ENCODE data around the gene TRIM49D1. TPM values are rescaled to one million over a fixed set of nuclear protein-coding genes. Genes with fewer than 3 reads are reported as not detected.
"Not testable (repeated sequence)": the region's sequence is repeated elsewhere in the genome, so short reads cannot be mapped to it uniquely, and the experiment has no call there.

Gene TRIM49D1
- not detected in 2 replicates for total RNA-seq
- long read RNA-seq: 0 reads

DNA sequence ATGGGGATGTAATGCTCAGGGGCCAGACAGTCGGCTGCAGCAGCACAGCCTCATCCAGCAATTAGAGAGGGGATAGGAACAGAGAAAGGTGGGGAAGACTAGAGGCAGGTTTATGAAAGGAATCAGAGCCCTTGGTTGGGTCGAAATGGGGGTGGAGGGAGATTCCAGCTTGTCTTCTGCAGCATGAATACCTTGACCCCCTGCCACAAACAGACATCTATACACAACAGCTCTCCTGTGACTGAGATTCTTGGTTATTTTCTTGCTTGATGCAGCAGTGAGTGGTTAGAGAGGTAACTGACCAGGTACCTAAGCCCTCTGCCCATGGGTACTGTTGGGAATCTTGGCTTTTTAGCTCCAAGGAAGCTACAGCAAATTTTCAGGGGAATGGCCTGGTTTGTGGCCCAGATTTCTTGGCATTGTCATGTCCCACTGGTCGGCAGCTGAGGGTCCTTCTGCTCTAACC lies at the start of gene TRIM49D1:
Gene TRIM49D1 (minus strand): TSS at position 51 of the 466 bp plus-strand sequence. CDS start 4,535 bp downstream, outside the sequence.
- Mint-ChIP-seq H3K36me3 (ENCODE audit: unreplicated experiment) (no peaks in the 10 kb centered on the region), H3K4me1 (ENCODE audit: unreplicated experiment) (no peaks in the 10 kb centered on the region), H3K9me3 (ENCODE audit: unreplicated experiment) (no peaks in the 10 kb centered on the region), H3K4me3 (ENCODE audit: unreplicated experiment) (no peak within 1 kb of the TSS), H3K27ac (ENCODE audit: unreplicated experiment) (no peak within 1 kb of the TSS), H3K27me3 (ENCODE audit: unreplicated experiment) (no peaks in the 10 kb centered on the region)
- peak; percentile 30 for DNase-seq (ENCODE audit: extremely low spot score, unreplicated experiment)
- TF ChIP-seq, protein P1, sequence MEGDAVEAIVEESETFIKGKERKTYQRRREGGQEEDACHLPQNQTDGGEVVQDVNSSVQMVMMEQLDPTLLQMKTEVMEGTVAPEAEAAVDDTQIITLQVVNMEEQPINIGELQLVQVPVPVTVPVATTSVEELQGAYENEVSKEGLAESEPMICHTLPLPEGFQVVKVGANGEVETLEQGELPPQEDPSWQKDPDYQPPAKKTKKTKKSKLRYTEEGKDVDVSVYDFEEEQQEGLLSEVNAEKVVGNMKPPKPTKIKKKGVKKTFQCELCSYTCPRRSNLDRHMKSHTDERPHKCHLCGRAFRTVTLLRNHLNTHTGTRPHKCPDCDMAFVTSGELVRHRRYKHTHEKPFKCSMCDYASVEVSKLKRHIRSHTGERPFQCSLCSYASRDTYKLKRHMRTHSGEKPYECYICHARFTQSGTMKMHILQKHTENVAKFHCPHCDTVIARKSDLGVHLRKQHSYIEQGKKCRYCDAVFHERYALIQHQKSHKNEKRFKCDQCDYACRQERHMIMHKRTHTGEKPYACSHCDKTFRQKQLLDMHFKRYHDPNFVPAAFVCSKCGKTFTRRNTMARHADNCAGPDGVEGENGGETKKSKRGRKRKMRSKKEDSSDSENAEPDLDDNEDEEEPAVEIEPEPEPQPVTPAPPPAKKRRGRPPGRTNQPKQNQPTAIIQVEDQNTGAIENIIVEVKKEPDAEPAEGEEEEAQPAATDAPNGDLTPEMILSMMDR (IDR thresholded peaks at IDR 0.05): no peak

GRCh38 chr11:89965737-89966136 lies 43.7 kb upstream of the TRIM49D1 start, which contains the start of gene TRIM64:
Gene TRIM64, plus strand, starts transcription at chr11:89966037. Its CDS starts 2,467 bp downstream, at chr11:89968504.
- not testable (repeated sequence) for H3K27ac Mint-ChIP-seq (ENCODE audit: unreplicated experiment); H3K4me1 Mint-ChIP-seq (ENCODE audit: unreplicated experiment); H3K36me3 Mint-ChIP-seq (ENCODE audit: unreplicated experiment); H3K9me3 Mint-ChIP-seq (ENCODE audit: unreplicated experiment); H3K4me3 Mint-ChIP-seq (ENCODE audit: unreplicated experiment); DNase-seq (ENCODE audit: extremely low spot score, unreplicated experiment); H3K27me3 Mint-ChIP-seq (ENCODE audit: unreplicated experiment)

DNA sequence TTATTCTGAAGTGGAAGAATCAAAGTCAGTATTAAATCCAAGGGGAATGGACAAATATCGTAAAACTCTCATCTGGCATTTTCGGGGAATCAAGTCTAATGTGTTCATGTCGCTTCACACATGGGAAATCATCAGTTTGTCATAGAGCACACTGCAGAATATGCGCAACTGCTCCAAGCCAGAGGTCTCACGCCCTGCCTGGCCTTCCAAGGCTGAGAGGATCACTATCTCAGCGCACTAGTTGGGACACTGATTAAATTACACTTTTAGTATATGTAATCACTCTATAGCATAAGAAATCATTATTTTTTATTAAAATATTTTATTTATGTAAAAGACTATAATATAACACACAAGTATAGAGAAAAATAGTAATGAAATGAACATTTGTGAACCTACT lies 38.8 kb upstream of the TRIM49D1 start:
- peak; percentile 51 for DNase-seq (ENCODE audit: extremely low spot score, unreplicated experiment)
- H3K9me3 Mint-ChIP-seq (ENCODE audit: unreplicated experiment); H3K27ac Mint-ChIP-seq (ENCODE audit: unreplicated experiment); H3K4me3 Mint-ChIP-seq (ENCODE audit: unreplicated experiment); H3K27me3 Mint-ChIP-seq (ENCODE audit: unreplicated experiment); H3K36me3 Mint-ChIP-seq (ENCODE audit: unreplicated experiment); H3K4me1 Mint-ChIP-seq (ENCODE audit: unreplicated experiment): not testable (repeated sequence)

DNA sequence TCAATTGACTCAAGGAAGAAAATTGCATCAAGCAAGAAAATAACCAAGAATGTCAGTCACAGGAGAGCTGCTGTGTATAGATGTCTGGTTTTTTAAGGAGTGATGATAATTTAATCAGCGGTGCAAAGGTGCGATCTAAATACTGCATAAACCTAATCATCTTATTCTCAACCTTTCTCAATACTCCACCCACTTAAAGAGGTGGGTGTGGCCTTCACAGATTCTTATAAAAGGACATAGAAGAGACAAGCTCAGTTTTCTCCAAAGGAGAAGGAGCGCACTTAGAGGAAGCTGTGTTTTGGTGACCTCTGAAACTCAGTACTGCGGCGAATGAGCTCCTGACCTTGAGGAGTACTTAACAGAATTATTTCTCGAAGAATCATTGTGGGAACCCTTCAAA lies 1.7 kb upstream of the TRIM49D1 start, which contains the start of gene TRIM49D2:
Gene TRIM49D2 (plus strand): TSS at position 301 of the 400 bp plus-strand sequence. CDS start 2,698 bp downstream, outside the sequence.
- not testable (repeated sequence) for H3K36me3 Mint-ChIP-seq (ENCODE audit: unreplicated experiment); H3K4me3 Mint-ChIP-seq (ENCODE audit: unreplicated experiment); H3K9me3 Mint-ChIP-seq (ENCODE audit: unreplicated experiment); H3K4me1 Mint-ChIP-seq (ENCODE audit: unreplicated experiment); DNase-seq (ENCODE audit: extremely low spot score, unreplicated experiment); H3K27me3 Mint-ChIP-seq (ENCODE audit: unreplicated experiment); H3K27ac Mint-ChIP-seq (ENCODE audit: unreplicated experiment)

DNA sequence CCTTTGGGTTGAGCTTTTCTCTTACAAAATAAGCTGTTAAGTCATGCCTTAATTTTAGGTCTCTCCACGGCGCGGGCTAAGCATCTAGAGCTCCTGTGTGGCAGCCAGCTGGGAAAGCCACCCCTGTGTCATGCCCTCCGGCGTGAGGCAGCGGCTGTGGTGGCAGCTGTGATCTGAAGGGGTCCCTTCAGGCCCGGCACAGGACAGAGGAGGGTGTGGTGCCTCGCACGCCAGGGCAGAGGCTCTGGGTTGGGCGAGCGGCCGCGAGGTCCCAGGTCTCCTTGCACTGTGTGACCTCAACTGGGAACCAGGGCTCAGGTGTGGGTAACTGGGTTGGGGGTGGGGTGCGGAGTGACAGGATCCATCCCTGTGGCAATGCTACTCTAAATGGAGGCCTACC lies 21.2 kb downstream of the TRIM49D1 start:
- H3K4me1 Mint-ChIP-seq (ENCODE audit: unreplicated experiment): not testable (repeated sequence)

GRCh38 chr11:89893245-89893644 lies 28.8 kb downstream of the TRIM49D1 start:
- H3K27me3 Mint-ChIP-seq (ENCODE audit: unreplicated experiment); DNase-seq (ENCODE audit: extremely low spot score, unreplicated experiment); H3K9me3 Mint-ChIP-seq (ENCODE audit: unreplicated experiment); H3K27ac Mint-ChIP-seq (ENCODE audit: unreplicated experiment); H3K4me3 Mint-ChIP-seq (ENCODE audit: unreplicated experiment); H3K36me3 Mint-ChIP-seq (ENCODE audit: unreplicated experiment); H3K4me1 Mint-ChIP-seq (ENCODE audit: unreplicated experiment): not testable (repeated sequence)

More for the DNA sequence above, 21.2 kb downstream of the TRIM49D1 start:
- H3K27me3 Mint-ChIP-seq (ENCODE audit: unreplicated experiment); H3K27ac Mint-ChIP-seq (ENCODE audit: unreplicated experiment); DNase-seq (ENCODE audit: extremely low spot score, unreplicated experiment); H3K9me3 Mint-ChIP-seq (ENCODE audit: unreplicated experiment); H3K4me3 Mint-ChIP-seq (ENCODE audit: unreplicated experiment); H3K36me3 Mint-ChIP-seq (ENCODE audit: unreplicated experiment): not testable (repeated sequence)

DNA sequence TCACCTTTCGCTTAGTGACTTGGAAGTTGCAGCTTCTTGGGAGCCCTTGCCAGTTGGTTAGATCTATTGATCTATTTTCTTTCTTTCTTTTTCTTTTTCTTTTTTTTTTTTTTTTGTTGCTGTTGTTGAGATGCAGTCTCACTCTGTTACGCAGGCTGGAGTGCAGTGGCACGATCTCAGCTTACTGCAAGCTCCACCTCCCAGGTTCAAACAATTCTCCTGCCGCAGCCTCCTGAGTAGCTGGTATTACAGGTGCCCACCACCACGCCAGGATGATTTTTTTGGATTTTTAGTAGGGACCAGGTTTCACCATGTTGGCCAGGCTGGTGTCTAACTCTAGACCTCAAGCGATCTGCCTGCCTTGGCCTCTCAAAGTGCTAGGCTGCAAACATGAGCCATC lies 44.5 kb downstream of the TRIM49D1 start:
- H3K4me1 Mint-ChIP-seq (ENCODE audit: unreplicated experiment); H3K36me3 Mint-ChIP-seq (ENCODE audit: unreplicated experiment); H3K4me3 Mint-ChIP-seq (ENCODE audit: unreplicated experiment); H3K9me3 Mint-ChIP-seq (ENCODE audit: unreplicated experiment); H3K27me3 Mint-ChIP-seq (ENCODE audit: unreplicated experiment); H3K27ac Mint-ChIP-seq (ENCODE audit: unreplicated experiment): not testable (repeated sequence)
- DNase-seq (ENCODE audit: extremely low spot score, unreplicated experiment): peak; percentile 66

DNA sequence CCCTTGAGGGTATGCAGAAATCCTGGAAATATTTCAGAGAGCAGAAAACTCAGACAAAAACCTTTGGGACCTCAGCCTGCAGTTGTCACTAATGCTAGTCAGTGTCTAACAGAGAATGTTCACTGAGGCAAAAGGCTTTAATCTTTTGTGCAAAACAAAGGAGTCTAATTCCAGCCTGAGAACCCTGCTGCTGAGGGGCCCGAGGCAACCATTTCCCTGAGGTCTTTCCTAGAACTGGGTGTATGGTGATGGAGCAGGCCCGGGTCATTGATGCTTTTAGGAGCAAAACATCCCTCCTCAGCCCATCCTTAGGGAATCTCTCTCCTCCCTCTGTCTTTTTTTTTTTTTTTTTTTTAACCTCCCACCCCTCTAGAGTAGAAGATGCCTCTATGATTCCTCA lies 49.5 kb downstream of the TRIM49D1 start:
- not testable (repeated sequence) for H3K27ac Mint-ChIP-seq (ENCODE audit: unreplicated experiment); H3K4me1 Mint-ChIP-seq (ENCODE audit: unreplicated experiment); H3K36me3 Mint-ChIP-seq (ENCODE audit: unreplicated experiment); H3K4me3 Mint-ChIP-seq (ENCODE audit: unreplicated experiment); H3K27me3 Mint-ChIP-seq (ENCODE audit: unreplicated experiment); H3K9me3 Mint-ChIP-seq (ENCODE audit: unreplicated experiment)
- DNase-seq (ENCODE audit: extremely low spot score, unreplicated experiment): peak; percentile 40

GRCh38 chr11:89865223-89865622 lies 56.8 kb downstream of the TRIM49D1 start:
- DNase-seq (ENCODE audit: extremely low spot score, unreplicated experiment): peak; percentile 75
- not testable (repeated sequence) for H3K27ac Mint-ChIP-seq (ENCODE audit: unreplicated experiment)

DNA sequence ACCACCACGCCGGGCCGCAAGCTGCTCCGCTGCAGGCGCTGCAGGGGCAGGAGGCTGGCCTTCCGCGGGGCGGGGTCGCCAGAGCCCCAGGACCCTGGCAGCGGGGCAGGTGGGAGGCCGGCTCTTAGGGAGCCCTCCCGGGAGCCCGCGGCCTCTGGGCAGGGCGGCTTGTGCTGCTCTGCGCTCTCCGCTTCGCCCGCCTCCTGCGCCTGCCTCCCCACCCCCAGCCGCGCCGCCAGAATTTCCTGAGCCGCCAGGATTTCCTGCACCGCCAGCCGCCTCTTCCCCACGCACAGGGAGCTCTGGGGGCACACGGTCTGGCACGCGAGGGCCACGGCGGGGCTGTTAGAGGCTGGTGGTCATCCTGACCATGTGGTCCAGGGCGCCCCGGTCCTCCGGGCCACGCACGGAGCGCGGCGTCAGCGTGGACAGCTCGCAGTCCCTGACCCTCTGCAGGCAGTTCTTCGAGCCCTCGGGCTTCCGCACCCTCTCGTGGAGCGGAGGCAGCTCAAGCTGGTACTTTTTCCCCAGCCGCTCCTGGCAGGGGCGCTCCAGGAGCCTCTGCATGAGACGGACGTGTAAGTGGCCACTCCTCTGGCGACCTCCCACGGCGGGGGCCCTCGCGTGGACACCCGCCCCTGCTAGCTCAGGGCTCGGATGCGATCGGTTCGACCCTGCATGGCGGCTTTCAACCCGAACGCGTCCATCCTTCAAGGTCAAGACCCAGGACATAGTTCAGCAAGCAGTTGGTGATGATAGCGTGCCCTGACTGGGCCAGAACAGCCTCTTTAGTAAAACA lies 57.9 kb downstream of the TRIM49D1 start:
- H3K4me1 Mint-ChIP-seq (ENCODE audit: unreplicated experiment); H3K4me3 Mint-ChIP-seq (ENCODE audit: unreplicated experiment); H3K27me3 Mint-ChIP-seq (ENCODE audit: unreplicated experiment); H3K27ac Mint-ChIP-seq (ENCODE audit: unreplicated experiment); H3K36me3 Mint-ChIP-seq (ENCODE audit: unreplicated experiment); H3K9me3 Mint-ChIP-seq (ENCODE audit: unreplicated experiment): not testable (repeated sequence)
- peak; percentile 85 for DNase-seq (ENCODE audit: extremely low spot score, unreplicated experiment)

More at GRCh38 chr11:89865223-89865622, 56.8 kb downstream of the TRIM49D1 start:
- not testable (repeated sequence) for H3K36me3 Mint-ChIP-seq (ENCODE audit: unreplicated experiment); H3K4me3 Mint-ChIP-seq (ENCODE audit: unreplicated experiment); H3K9me3 Mint-ChIP-seq (ENCODE audit: unreplicated experiment); H3K4me1 Mint-ChIP-seq (ENCODE audit: unreplicated experiment); H3K27me3 Mint-ChIP-seq (ENCODE audit: unreplicated experiment)
